GM12878 (cell line): ENCODE data around the gene RTEL1. TPM values are rescaled to one million over a fixed set of nuclear protein-coding genes. Genes with fewer than 3 reads are reported as not detected.
A peak's percentile ranks its signal among the peaks of the same experiment; 100 is the strongest.

Source experiments
- BRCA1 ChIP-seq: IDR thresholded peaks from 2 replicates; pipeline ENCODE4 v1.6.1; 2011; ENCODE audit warnings: low read depth, low read length, improper control_type of control experiment
- CEBPB ChIP-seq, 2 experiments: fragments of 150-350 bp in 1 of 2; IDR thresholded peaks; 2 replicates each; pipeline ENCODE4 v1.6.1; 2012 to 2014; ENCODE audit warnings: low read depth in 2 of 2, low read length in 2 of 2, borderline replicate concordance in 1 of 2, inconsistent platforms in 1 of 2
- CHD2 ChIP-seq: IDR thresholded peaks from 2 replicates; pipeline ENCODE4 v1.6.1; 2011; ENCODE audit warnings: low read depth, low read length, improper control_type of control experiment, borderline replicate concordance
- E2F4 ChIP-seq: IDR thresholded peaks from 2 replicates; pipeline ENCODE4 v1.6.1; 2012; ENCODE audit warnings: low read depth, low read length, improper control_type of control experiment
- GABPA ChIP-seq: IDR thresholded peaks from 2 replicates; pipeline ENCODE4 v1.6.1; 2014; ENCODE audit warnings: antibody characterized with exemption, low read depth, mild to moderate bottlenecking, inconsistent platforms
- HCFC1 ChIP-seq: fragments of 150-350 bp; IDR thresholded peaks from 2 replicates; pipeline ENCODE4 v1.6.1; 2014; ENCODE audit warnings: low read length
- MYB ChIP-seq: fragments of 150-350 bp; IDR thresholded peaks from 2 replicates; pipeline ENCODE4 v1.6.1; 2014; ENCODE audit warnings: mild to moderate bottlenecking, low read depth, low read length, borderline replicate concordance
- NFIC ChIP-seq: IDR thresholded peaks from 2 replicates; pipeline ENCODE4 v1.6.1; 2012; ENCODE audit warnings: low read depth, mild to moderate bottlenecking, inconsistent platforms, low read length, moderate library complexity
- NR2C2 ChIP-seq: IDR thresholded peaks from 2 replicates; pipeline ENCODE4 v1.6.1; 2011; ENCODE audit warnings: borderline replicate concordance, low read depth; ENCODE audit not compliant: control insufficient read depth, insufficient read length
- PML ChIP-seq: IDR thresholded peaks from 2 replicates; pipeline ENCODE4 v1.6.1; 2012; ENCODE audit warnings: low read length, inconsistent platforms
- RAD21 ChIP-seq: IDR thresholded peaks from 2 replicates; pipeline ENCODE4 v1.6.1; 2011; ENCODE audit warnings: mild to moderate bottlenecking, low read depth, low read length, moderate library complexity; ENCODE audit not compliant: insufficient read depth
- RAD51 ChIP-seq: fragments of 450-650 bp; IDR thresholded peaks from 2 replicates; pipeline ENCODE4 v1.6.1; 2016; ENCODE audit warnings: moderate library complexity, mild to moderate bottlenecking, inconsistent platforms
- RELA ChIP-seq: fragments of 450-650 bp; IDR thresholded peaks from 2 replicates; pipeline ENCODE4 v1.8.0; 2014; ENCODE audit warnings: borderline replicate concordance; ENCODE audit not compliant: partially characterized antibody
- TCF12 ChIP-seq: IDR thresholded peaks from 2 replicates; pipeline ENCODE4 v1.6.1; 2011; ENCODE audit warnings: low read depth, mild to moderate bottlenecking, low read length
- TCF3 ChIP-seq: IDR thresholded peaks from 2 replicates; pipeline ENCODE4 v1.6.1; 2012; ENCODE audit warnings: low read depth, mild to moderate bottlenecking, low read length, borderline replicate concordance; ENCODE audit not compliant: insufficient read depth
- ZBED1 ChIP-seq: IDR thresholded peaks from 2 replicates; pipeline ENCODE4 v1.6.1; 2016; ENCODE audit warnings: borderline replicate concordance
- ZNF622 ChIP-seq: fragments of 450-650 bp; IDR thresholded peaks from 2 replicates; pipeline ENCODE4 v1.6.1; 2017; ENCODE audit warnings: mild to moderate bottlenecking, inconsistent platforms
- polyA plus RNA-seq, 11 experiments: library from polyadenylated mRNA; depleted of rRNA in 4 of 11; unstranded in 6 of 11; stranded (reverse) in 5 of 11; fragments of >200 nt; fragmentation: Nextera tagmentation in 4 of 11; fragmentation: Illumina TruSeq in 1 of 11; extraction: Ambion mirVana in 4 of 11; extraction: Trizol in 1 of 11; gene quantifications; 1 replicate in 1 of 11; 2 replicates in 10 of 11; pipeline versions ENCODE4 v1.2.1 to v1.2.3, GENCODE V29; 2011 to 2016; ENCODE audit warnings: inconsistent platforms in 2 of 11, missing spikeins in 2 of 11, low read depth in 1 of 11
- total RNA-seq, 4 experiments: library from RNA; depleted of rRNA in 3 of 4; stranded (reverse); fragments of >200 nt in 3 of 4; fragmentation: Illumina TruSeq in 1 of 4; extraction: Trizol in 1 of 4; gene quantifications; 2 replicates each; pipeline versions ENCODE4 v1.2.1 to v1.2.3, GENCODE V29; 2013 to 2021
- TF ChIP-seq, protein P1 (sequence below): fragments of 450-650 bp; IDR thresholded peaks from 2 replicates; pipeline ENCODE4 v1.6.1; 2016; ENCODE audit warnings: mild to moderate bottlenecking
- TF ChIP-seq, protein P2 (sequence below): IDR thresholded peaks from 2 replicates; pipeline ENCODE4 v1.6.1; 2011; ENCODE audit warnings: low read depth, mild to moderate bottlenecking, low read length, moderate library complexity, borderline replicate concordance; ENCODE audit errors: extremely low read depth
- TF ChIP-seq, protein P3 (sequence below): IDR thresholded peaks from 2 replicates; pipeline ENCODE4 v1.6.1; 2012; ENCODE audit warnings: improper control_type of control experiment, low read depth, low read length; ENCODE audit not compliant: insufficient replicate concordance

Gene RTEL1
- total and polyA plus RNA-seq, 10 of the 15 experiments (the other 5 are each of a cell fraction or from before 2014, with no cell fraction given): 0.40 to 37.2 (median 15.6) TPM; not detected in 1

DNA sequence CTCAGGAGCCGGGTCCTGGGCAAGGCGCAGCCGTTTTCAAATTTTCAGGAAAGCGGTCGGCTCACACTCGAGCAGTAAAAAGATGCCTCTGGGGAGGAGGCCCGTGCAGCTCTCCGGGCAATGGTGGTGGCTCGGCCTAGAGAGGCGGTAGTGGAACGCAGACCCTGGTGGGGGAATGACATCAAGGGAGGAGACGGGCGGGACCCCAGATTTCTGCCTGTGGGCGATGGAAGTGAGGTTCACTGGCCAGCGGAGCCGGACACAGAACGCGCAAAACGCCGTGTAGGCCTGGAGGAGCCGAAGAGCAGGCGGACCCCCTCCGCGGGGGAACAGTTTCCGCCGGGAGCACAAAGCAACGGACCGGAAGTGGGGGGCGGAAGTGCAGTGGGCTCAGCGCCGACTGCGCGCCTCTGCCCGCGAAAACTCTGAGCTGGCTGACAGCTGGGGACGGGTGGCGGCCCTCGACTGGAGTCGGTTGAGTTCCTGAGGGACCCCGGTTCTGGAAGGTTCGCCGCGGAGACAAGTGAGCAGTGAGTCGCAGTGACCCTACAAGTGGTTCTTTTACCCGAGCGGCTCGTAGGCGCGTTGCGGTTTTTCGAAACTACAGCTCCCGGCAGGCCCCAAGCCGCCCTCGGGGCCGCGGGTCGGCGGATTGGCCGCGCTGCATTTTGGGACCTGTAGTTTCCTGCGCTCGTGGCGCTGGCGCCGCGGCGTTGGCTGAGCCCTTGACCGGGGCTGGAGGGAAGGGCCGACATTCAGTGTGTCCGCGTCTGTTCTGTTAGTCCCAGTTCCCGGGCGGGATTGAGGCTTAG lies at the start of gene RTEL1 (continued):
- TF ChIP-seq, protein P1, sequence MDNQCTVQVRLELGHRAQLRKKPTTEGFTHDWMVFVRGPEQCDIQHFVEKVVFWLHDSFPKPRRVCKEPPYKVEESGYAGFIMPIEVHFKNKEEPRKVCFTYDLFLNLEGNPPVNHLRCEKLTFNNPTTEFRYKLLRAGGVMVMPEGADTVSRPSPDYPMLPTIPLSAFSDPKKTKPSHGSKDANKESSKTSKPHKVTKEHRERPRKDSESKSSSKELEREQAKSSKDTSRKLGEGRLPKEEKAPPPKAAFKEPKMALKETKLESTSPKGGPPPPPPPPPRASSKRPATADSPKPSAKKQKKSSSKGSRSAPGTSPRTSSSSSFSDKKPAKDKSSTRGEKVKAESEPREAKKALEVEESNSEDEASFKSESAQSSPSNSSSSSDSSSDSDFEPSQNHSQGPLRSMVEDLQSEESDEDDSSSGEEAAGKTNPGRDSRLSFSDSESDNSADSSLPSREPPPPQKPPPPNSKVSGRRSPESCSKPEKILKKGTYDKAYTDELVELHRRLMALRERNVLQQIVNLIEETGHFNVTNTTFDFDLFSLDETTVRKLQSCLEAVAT: peak; percentile 82
- TF ChIP-seq E2F4: peak; percentile 70; the same call in 1 of the 2 replicates
- TF ChIP-seq RELA: peak; percentile 77
- TF ChIP-seq ZNF622: no peak; the same call in 1 of the 2 replicates
- TF ChIP-seq CEBPB (IDR thresholded peaks at IDR 0.05; ENCODE audit: borderline replicate concordance in 1 of 2, low read depth in 2 of 2, low read length in 2 of 2): no peak
- TF ChIP-seq, protein P2, sequence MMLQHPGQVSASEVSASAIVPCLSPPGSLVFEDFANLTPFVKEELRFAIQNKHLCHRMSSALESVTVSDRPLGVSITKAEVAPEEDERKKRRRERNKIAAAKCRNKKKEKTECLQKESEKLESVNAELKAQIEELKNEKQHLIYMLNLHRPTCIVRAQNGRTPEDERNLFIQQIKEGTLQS: no peak
- 0 out of 2 replicates have a peak, but pooled peaks have one; percentile 60 for TF ChIP-seq TCF3
- TF ChIP-seq BRCA1: no peak
- TF ChIP-seq CHD2: peak; percentile 5; the same call in 1 of the 2 replicates
- TF ChIP-seq MYB: no peak
- TF ChIP-seq ZBED1: no peak
- TF ChIP-seq RAD51: no peak
- peak; percentile 53; the same call in 1 of the 2 replicates for TF ChIP-seq TCF12
- TF ChIP-seq HCFC1: peak; percentile 89
- peak; percentile 58; the same call in 1 of the 2 replicates for TF ChIP-seq PML
- peak; percentile 99 for TF ChIP-seq GABPA
- no peak for TF ChIP-seq NFIC
- TF ChIP-seq, protein P3, sequence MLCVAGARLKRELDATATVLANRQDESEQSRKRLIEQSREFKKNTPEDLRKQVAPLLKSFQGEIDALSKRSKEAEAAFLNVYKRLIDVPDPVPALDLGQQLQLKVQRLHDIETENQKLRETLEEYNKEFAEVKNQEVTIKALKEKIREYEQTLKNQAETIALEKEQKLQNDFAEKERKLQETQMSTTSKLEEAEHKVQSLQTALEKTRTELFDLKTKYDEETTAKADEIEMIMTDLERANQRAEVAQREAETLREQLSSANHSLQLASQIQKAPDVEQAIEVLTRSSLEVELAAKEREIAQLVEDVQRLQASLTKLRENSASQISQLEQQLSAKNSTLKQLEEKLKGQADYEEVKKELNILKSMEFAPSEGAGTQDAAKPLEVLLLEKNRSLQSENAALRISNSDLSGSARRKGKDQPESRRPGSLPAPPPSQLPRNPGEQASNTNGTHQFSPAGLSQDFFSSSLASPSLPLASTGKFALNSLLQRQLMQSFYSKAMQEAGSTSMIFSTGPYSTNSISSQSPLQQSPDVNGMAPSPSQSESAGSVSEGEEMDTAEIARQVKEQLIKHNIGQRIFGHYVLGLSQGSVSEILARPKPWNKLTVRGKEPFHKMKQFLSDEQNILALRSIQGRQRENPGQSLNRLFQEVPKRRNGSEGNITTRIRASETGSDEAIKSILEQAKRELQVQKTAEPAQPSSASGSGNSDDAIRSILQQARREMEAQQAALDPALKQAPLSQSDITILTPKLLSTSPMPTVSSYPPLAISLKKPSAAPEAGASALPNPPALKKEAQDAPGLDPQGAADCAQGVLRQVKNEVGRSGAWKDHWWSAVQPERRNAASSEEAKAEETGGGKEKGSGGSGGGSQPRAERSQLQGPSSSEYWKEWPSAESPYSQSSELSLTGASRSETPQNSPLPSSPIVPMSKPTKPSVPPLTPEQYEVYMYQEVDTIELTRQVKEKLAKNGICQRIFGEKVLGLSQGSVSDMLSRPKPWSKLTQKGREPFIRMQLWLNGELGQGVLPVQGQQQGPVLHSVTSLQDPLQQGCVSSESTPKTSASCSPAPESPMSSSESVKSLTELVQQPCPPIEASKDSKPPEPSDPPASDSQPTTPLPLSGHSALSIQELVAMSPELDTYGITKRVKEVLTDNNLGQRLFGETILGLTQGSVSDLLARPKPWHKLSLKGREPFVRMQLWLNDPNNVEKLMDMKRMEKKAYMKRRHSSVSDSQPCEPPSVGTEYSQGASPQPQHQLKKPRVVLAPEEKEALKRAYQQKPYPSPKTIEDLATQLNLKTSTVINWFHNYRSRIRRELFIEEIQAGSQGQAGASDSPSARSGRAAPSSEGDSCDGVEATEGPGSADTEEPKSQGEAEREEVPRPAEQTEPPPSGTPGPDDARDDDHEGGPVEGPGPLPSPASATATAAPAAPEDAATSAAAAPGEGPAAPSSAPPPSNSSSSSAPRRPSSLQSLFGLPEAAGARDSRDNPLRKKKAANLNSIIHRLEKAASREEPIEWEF: no peak
- no peak for TF ChIP-seq RAD21
- TF ChIP-seq NR2C2: no peak
